Caco-2 (cell line): ENCODE measurements around the gene FOXP1. TPM values are rescaled to one million over a fixed set of nuclear protein-coding genes. Genes with fewer than 3 reads are reported as not detected.

Experiments used
- BruUV-seq: library from RNA; stranded (reverse); fragments of 400-500 nt; replicated peaks from 2 replicates; lab custom pipeline; 2021; lab: Mats Ljungman, UMichigan
- CTCF ChIA-PET: fragments of 300-600 bp; sonication (Branson Sonifier 250); formaldehyde crosslinking; loops from one replicate; lab custom pipeline; 2022; ENCODE audit warnings: antibody characterized with exemption; lab: Charles Lee
- POLR2A ChIA-PET: fragments of 300-600 bp; sonication (Branson Sonifier 250); formaldehyde crosslinking; loops from one replicate; lab custom pipeline; 2022; ENCODE audit warnings: antibody characterized with exemption; lab: Charles Lee
- DNase-seq, 2 experiments: peaks; one replicate each; pipeline versions ENCODE4 v3.0.0 to v3.0.0-alpha.2; 2020 to 2022
- H3K27me3 ChIP-seq: replicated peaks from 2 replicates; pipeline ENCODE4 v1.6.0; 2011; ENCODE audit warnings: low read length; ENCODE audit not compliant: control insufficient read depth, insufficient read depth
- H3K36me3 ChIP-seq: 2 replicates; pipeline ENCODE4 v1.5.1; 2011; ENCODE audit warnings: low read length; ENCODE audit not compliant: control insufficient read depth, insufficient read depth
- H3K4me1 ChIP-seq: fragments of 250-450 bp; sonication (Bioruptor Pico); 2 replicates; pipeline ENCODE4 v1.5.1; 2020; ENCODE audit warnings: mild to moderate bottlenecking
- H3K4me3 ChIP-seq: 2 replicates; pipeline ENCODE4 v1.5.1; 2011; ENCODE audit warnings: low read depth, mild to moderate bottlenecking, control low read depth, low read length
- H3K9me3 ChIP-seq: fragments of 250-450 bp; sonication (Bioruptor Pico); 2 replicates; pipeline ENCODE4 v1.5.1; 2020; ENCODE audit warnings: mild to moderate bottlenecking, moderate library complexity
- H3K27ac Mint-ChIP-seq: one replicate; pipeline ENCODE4 v1.8.0; 2022; ENCODE audit warnings: mixed read lengths; ENCODE audit not compliant: unreplicated experiment
- H3K27me3 Mint-ChIP-seq: one replicate; pipeline ENCODE4 v1.8.0; 2022; ENCODE audit warnings: mixed read lengths; ENCODE audit not compliant: insufficient read depth, unreplicated experiment
- H3K36me3 Mint-ChIP-seq: one replicate; pipeline ENCODE4 v1.8.0; 2022; ENCODE audit warnings: mild to moderate bottlenecking, mixed read lengths; ENCODE audit not compliant: insufficient read depth, unreplicated experiment
- H3K4me1 Mint-ChIP-seq: one replicate; pipeline ENCODE4 v1.8.0; 2022; ENCODE audit warnings: low read depth, mixed read lengths; ENCODE audit not compliant: unreplicated experiment
- H3K4me3 Mint-ChIP-seq: one replicate; pipeline ENCODE4 v1.8.0; 2022; ENCODE audit warnings: mild to moderate bottlenecking, moderate library complexity, mixed read lengths; ENCODE audit not compliant: unreplicated experiment
- H3K9me3 Mint-ChIP-seq: one replicate; pipeline ENCODE4 v1.8.0; 2022; ENCODE audit warnings: mixed read lengths; ENCODE audit not compliant: unreplicated experiment
- CTCF ChIP-seq, 2 experiments: fragments of 200-600 bp in 1 of 2; IDR thresholded peaks; 1 replicate in 1 of 2; 2 replicates in 1 of 2; pipeline versions ENCODE4 v1.5.1 to v1.8.0; 2011 to 2022; ENCODE audit warnings: antibody characterized with exemption in 1 of 2, control low read depth in 1 of 2, inconsistent platforms in 1 of 2, low read depth in 1 of 2, low read length in 1 of 2, mild to moderate bottlenecking in 1 of 2, moderate library complexity in 1 of 2; ENCODE audit not compliant: insufficient read depth in 1 of 2, severe bottlenecking in 1 of 2, unreplicated experiment in 1 of 2
- intact Hi-C: fragments of 100-400 bp; cut with micrococcal nuclease; formaldehyde crosslinking; loops from one replicate; pipeline ENCODE4 v1.10.0; 2022; ENCODE audit not compliant: unreplicated experiment
- total RNA-seq: library from RNA; stranded (reverse); gene quantifications from 2 replicates; pipeline ENCODE4 v1.2.3, GENCODE V29; 2022

The FOXP1 gene
- total RNA-seq, 1 experiment from 2014 or later, result 131 TPM

DNA sequence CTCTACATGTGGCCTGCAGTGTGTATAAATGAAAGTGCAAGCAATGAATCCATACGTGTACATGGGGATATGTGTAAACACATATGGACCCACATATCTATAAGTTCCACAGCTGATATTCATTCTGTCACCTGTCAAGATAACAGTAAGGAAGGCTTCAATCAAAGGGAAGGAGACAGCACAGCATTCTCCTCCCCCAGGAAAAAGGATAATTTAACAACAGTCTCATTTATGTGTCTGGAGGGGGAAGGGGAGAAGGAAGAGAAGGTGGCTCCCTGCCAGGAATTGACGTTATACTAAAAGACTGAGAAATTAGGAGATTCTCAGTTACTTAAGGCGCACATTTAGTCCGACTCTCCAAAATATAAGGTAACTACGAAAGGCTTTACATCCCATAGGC is 345.9 kb downstream of the FOXP1 start:
- intact Hi-C loops, result no loop called here
- CTCF ChIA-PET, result no interaction called here
- no peak overlapping the region for H3K27ac Mint-ChIP-seq

GRCh38 chr3:71235846-71236245 is 347.7 kb downstream of the FOXP1 start:
- POLR2A ChIA-PET, result no interaction called here
- Histone ChIP-seq H3K4me3 (no peak overlapping the region), H3K27me3 (no peaks in the 10 kb centered on the region), H3K4me1 (no peaks in the 10 kb centered on the region; the same call in 1 of the 2 replicates), H3K36me3 (no peaks in the 10 kb centered on the region; the same call in 1 of the 2 replicates), H3K9me3 (no peaks in the 10 kb centered on the region)
- intact Hi-C loops, result no loop called here
- Mint-ChIP-seq H3K36me3 (peaks cover 30% of the 10 kb centered on the region), H3K4me1 (peaks cover 8% of the 10 kb centered on the region), H3K27me3 (no peaks in the 10 kb centered on the region), H3K27ac (no peak overlapping the region), H3K9me3 (no peaks in the 10 kb centered on the region), H3K4me3 (no peak overlapping the region)
- DNase-seq, result no peak
- BruUV-seq, result no TSS peak
- CTCF ChIA-PET, result no interaction called here
- TF ChIP-seq CTCF (IDR thresholded peaks at IDR 0.05; ENCODE audit: insufficient read depth in 1 of 2, low read depth in 1 of 2, low read length in 1 of 2, severe bottlenecking in 1 of 2, unreplicated experiment in 1 of 2), result no peak

More for the DNA sequence above, 345.9 kb downstream of the FOXP1 start:
- POLR2A ChIA-PET, result no interaction called here
- H3K27me3 ChIP-seq, result no peaks in the 10 kb centered on the region
- no peaks in the 10 kb centered on the region; the same call in 1 of the 2 replicates for H3K36me3 ChIP-seq
- H3K36me3 Mint-ChIP-seq, result peaks cover 18% of the 10 kb centered on the region
- H3K27me3 Mint-ChIP-seq, result no peaks in the 10 kb centered on the region
- TF ChIP-seq CTCF (IDR thresholded peaks at IDR 0.05; ENCODE audit: insufficient read depth in 1 of 2, low read depth in 1 of 2, low read length in 1 of 2, severe bottlenecking in 1 of 2, unreplicated experiment in 1 of 2), result no peak
- no TSS peak for BruUV-seq
- peaks cover 8% of the 10 kb centered on the region for H3K4me1 Mint-ChIP-seq
- H3K4me3 Mint-ChIP-seq, result no peak overlapping the region
- DNase-seq, result no peak
- no peaks in the 10 kb centered on the region for H3K9me3 ChIP-seq
- no peaks in the 10 kb centered on the region for H3K9me3 Mint-ChIP-seq
- peaks cover 13% of the 10 kb centered on the region for H3K4me1 ChIP-seq
- H3K4me3 ChIP-seq, result no peak overlapping the region

GRCh38 chr3:71232895-71233294 is 350.6 kb downstream of the FOXP1 start:
- no peak for TF ChIP-seq CTCF (IDR thresholded peaks at IDR 0.05; ENCODE audit: insufficient read depth in 1 of 2, low read depth in 1 of 2, low read length in 1 of 2, severe bottlenecking in 1 of 2, unreplicated experiment in 1 of 2)
- CTCF ChIA-PET, result interaction anchor here (1.0 kb wide), 1 partner anchor 25 kb away, joined by 3 read pairs; no protein-coding TSS in a partner anchor
- intact Hi-C loops, result no loop called here
- POLR2A ChIA-PET, result no interaction called here
- H3K27me3 ChIP-seq, result no peaks in the 10 kb centered on the region
- DNase-seq, result no peak
- BruUV-seq, result no TSS peak
- peaks cover 5% of the 10 kb centered on the region; the same call in 1 of the 2 replicates for H3K4me1 ChIP-seq
- H3K4me3 Mint-ChIP-seq, result no peak overlapping the region
- H3K27ac Mint-ChIP-seq, result no peak overlapping the region
- H3K36me3 Mint-ChIP-seq, result peaks cover 22% of the 10 kb centered on the region
- peaks cover 7% of the 10 kb centered on the region for H3K4me1 Mint-ChIP-seq
- H3K27me3 Mint-ChIP-seq, result no peaks in the 10 kb centered on the region
- H3K36me3 ChIP-seq, result no peaks in the 10 kb centered on the region
- H3K9me3 ChIP-seq, result no peaks in the 10 kb centered on the region
- no peak overlapping the region for H3K4me3 ChIP-seq
- no peaks in the 10 kb centered on the region for H3K9me3 Mint-ChIP-seq
